ENCODE measurements around the gene MUS81.

DNA sequence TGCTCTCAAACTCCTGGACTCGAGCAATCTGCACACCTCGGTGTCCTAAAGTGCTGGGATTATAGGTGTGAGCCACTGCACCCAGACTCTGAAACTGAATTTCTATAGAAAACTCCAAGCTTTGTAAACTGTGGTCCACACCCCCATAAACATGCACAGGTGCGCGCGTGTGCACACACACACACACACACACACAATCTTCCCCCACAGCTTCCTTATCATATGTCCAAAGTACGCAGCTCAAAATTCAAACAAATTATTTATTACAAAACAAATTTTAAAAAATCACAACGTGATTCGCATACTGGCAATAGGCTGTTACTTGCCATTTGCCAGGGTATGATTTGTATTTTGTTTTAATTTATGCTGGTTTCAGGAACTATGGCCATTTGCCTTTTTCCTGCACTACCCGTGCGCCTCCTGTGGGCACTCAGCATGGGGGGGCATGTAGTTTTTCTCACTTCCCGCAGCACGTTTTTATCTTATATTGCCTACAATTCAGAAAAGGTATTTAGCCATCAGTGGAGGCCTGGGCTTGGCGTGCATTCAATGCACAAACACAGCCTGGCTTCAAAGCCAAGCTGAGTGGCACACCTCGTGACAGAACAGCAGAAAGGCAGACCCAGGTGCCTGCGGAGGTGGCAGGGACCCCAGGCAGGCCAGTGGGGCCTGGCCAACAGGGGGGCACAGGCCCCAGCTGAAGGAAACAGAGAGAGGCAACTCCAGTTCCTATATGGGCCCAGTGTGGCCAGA lies 37.3 kb upstream of the MUS81 start:
- TF ChIP-seq, protein P1, sequence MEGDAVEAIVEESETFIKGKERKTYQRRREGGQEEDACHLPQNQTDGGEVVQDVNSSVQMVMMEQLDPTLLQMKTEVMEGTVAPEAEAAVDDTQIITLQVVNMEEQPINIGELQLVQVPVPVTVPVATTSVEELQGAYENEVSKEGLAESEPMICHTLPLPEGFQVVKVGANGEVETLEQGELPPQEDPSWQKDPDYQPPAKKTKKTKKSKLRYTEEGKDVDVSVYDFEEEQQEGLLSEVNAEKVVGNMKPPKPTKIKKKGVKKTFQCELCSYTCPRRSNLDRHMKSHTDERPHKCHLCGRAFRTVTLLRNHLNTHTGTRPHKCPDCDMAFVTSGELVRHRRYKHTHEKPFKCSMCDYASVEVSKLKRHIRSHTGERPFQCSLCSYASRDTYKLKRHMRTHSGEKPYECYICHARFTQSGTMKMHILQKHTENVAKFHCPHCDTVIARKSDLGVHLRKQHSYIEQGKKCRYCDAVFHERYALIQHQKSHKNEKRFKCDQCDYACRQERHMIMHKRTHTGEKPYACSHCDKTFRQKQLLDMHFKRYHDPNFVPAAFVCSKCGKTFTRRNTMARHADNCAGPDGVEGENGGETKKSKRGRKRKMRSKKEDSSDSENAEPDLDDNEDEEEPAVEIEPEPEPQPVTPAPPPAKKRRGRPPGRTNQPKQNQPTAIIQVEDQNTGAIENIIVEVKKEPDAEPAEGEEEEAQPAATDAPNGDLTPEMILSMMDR (IDR thresholded peaks at IDR 0.05): no peak
- TF ChIP-seq POLR2A (IDR thresholded peaks at IDR 0.05) (no peak), POLR2AphosphoS5 (IDR thresholded peaks at IDR 0.05) (peak; percentile 55)
